PFSK-1 (cell line): Measurements from ENCODE around the gene LSR.

ENCODE experiments used
- POLR2AphosphoS5 ChIP-seq: IDR thresholded peaks from 2 replicates; pipeline ENCODE4 v1.6.1; 2012; ENCODE audit warnings: low read depth, mild to moderate bottlenecking, control low read depth, low read length, moderate library complexity
- SIN3A ChIP-seq: IDR thresholded peaks from 2 replicates; pipeline ENCODE4 v1.6.1; 2012; ENCODE audit warnings: mild to moderate bottlenecking, low read length, moderate library complexity, borderline replicate concordance; ENCODE audit not compliant: insufficient read depth
- TAF1 ChIP-seq: IDR thresholded peaks from 2 replicates; pipeline ENCODE4 v1.6.1; 2012; ENCODE audit warnings: low read length, control low read depth, borderline replicate concordance; ENCODE audit not compliant: insufficient read depth
- TF ChIP-seq, protein P1 (sequence below), 2 experiments: IDR thresholded peaks; 2 replicates each; pipeline versions ENCODE4 v1.6.1 to v1.8.0; 2011 to 2012; ENCODE audit warnings: low read depth in 2 of 2, low read length in 2 of 2, control low read depth in 1 of 2, inconsistent platforms in 1 of 2, mild to moderate bottlenecking in 1 of 2, moderate library complexity in 1 of 2; ENCODE audit not compliant: insufficient read depth in 1 of 2

GRCh38 chr19:35287713-35288112 is 38.9 kb downstream of the LSR start:
- TF ChIP-seq, protein P1, sequence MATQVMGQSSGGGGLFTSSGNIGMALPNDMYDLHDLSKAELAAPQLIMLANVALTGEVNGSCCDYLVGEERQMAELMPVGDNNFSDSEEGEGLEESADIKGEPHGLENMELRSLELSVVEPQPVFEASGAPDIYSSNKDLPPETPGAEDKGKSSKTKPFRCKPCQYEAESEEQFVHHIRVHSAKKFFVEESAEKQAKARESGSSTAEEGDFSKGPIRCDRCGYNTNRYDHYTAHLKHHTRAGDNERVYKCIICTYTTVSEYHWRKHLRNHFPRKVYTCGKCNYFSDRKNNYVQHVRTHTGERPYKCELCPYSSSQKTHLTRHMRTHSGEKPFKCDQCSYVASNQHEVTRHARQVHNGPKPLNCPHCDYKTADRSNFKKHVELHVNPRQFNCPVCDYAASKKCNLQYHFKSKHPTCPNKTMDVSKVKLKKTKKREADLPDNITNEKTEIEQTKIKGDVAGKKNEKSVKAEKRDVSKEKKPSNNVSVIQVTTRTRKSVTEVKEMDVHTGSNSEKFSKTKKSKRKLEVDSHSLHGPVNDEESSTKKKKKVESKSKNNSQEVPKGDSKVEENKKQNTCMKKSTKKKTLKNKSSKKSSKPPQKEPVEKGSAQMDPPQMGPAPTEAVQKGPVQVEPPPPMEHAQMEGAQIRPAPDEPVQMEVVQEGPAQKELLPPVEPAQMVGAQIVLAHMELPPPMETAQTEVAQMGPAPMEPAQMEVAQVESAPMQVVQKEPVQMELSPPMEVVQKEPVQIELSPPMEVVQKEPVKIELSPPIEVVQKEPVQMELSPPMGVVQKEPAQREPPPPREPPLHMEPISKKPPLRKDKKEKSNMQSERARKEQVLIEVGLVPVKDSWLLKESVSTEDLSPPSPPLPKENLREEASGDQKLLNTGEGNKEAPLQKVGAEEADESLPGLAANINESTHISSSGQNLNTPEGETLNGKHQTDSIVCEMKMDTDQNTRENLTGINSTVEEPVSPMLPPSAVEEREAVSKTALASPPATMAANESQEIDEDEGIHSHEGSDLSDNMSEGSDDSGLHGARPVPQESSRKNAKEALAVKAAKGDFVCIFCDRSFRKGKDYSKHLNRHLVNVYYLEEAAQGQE (IDR thresholded peaks at IDR 0.05; ENCODE audit: insufficient read depth in 1 of 2, low read depth in 2 of 2, low read length in 2 of 2), result no peak
- TF ChIP-seq TAF1 (no peak), POLR2AphosphoS5 (no peak), SIN3A (no peak)
